OCI-LY7 (cell line): ENCODE results near the gene SLC12A8. TPM values are rescaled to one million over a fixed set of nuclear protein-coding genes. Genes with fewer than 3 reads are reported as not detected.

Experiments used
- BruUV-seq: library from RNA; stranded (reverse); fragments of 400-500 nt; replicated peaks from 2 replicates; lab custom pipeline; 2021; lab: Mats Ljungman, UMichigan
- CTCF ChIA-PET: fragments of 300-600 bp; sonication (Branson Sonifier 250); formaldehyde crosslinking; loops from one replicate; lab custom pipeline; 2022; ENCODE audit warnings: antibody characterized with exemption; ENCODE audit not compliant: unreplicated experiment; lab: Charles Lee
- POLR2A ChIA-PET: fragments of 300-600 bp; sonication (Branson Sonifier 250); formaldehyde crosslinking; loops from one replicate; lab custom pipeline; 2022; ENCODE audit warnings: antibody characterized with exemption; lab: Charles Lee
- DNase-seq: peaks from one replicate; pipeline ENCODE4 v3.0.0-alpha.2; 2015; ENCODE audit warnings: low spot score
- H2AFZ ChIP-seq: fragments of 200-600 bp; sonication (generic), shearing (Covaris generic); 2 replicates; pipeline ENCODE4 v1.6.1; 2014; ENCODE audit warnings: mild to moderate bottlenecking, antibody characterized with exemption, low read length, moderate library complexity
- H3K27ac ChIP-seq: fragments of 200-600 bp; sonication (generic); 2 replicates; pipeline ENCODE4 v1.5.1; 2014; ENCODE audit warnings: mixed run types, low read depth, mild to moderate bottlenecking, moderate library complexity, low read length, inconsistent platforms; ENCODE audit not compliant: poor library complexity, severe bottlenecking
- H3K36me3 ChIP-seq: fragments of 200-600 bp; sonication (generic); 2 replicates; pipeline ENCODE4 v1.6.1; 2014; ENCODE audit warnings: mild to moderate bottlenecking, antibody characterized with exemption, low read length, moderate library complexity, mixed read lengths; ENCODE audit not compliant: insufficient read depth
- H3K4me1 ChIP-seq: fragments of 200-600 bp; sonication (generic); 2 replicates; pipeline ENCODE4 v1.5.1; 2014; ENCODE audit warnings: mild to moderate bottlenecking, low read length; ENCODE audit not compliant: insufficient read depth, poor library complexity, severe bottlenecking
- H3K4me2 ChIP-seq: fragments of 200-600 bp; sonication (generic); 2 replicates; pipeline ENCODE4 v1.6.1; 2014; ENCODE audit warnings: mild to moderate bottlenecking, low read length
- H3K4me3 ChIP-seq: fragments of 200-600 bp; sonication (generic); 2 replicates; pipeline ENCODE4 v1.5.1; 2014; ENCODE audit warnings: mild to moderate bottlenecking, low read depth, low read length; ENCODE audit not compliant: poor library complexity, severe bottlenecking
- H3K79me2 ChIP-seq: fragments of 200-600 bp; sonication (generic); 2 replicates; pipeline ENCODE4 v1.6.1; 2016; ENCODE audit warnings: low read depth, mild to moderate bottlenecking, low read length, moderate library complexity, mixed read lengths; ENCODE audit not compliant: insufficient read depth
- H3K9me2 ChIP-seq: fragments of 200-600 bp; sonication (generic); 2 replicates; pipeline ENCODE4 v1.6.1; 2016; ENCODE audit warnings: mild to moderate bottlenecking, low read length, mixed read lengths; ENCODE audit not compliant: insufficient read depth
- H3K9me3 ChIP-seq: fragments of 200-600 bp; sonication (generic); 2 replicates; pipeline ENCODE4 v1.6.1; 2014; ENCODE audit warnings: mild to moderate bottlenecking, mixed run types, low read length, mixed read lengths
- H4K20me1 ChIP-seq: fragments of 200-600 bp; sonication (generic); 2 replicates; pipeline ENCODE4 v1.6.1; 2014; ENCODE audit warnings: mild to moderate bottlenecking, antibody characterized with exemption, low read length, moderate library complexity, mixed read lengths; ENCODE audit not compliant: insufficient read depth
- EZH2phosphoT487 ChIP-seq: fragments of 200-600 bp; sonication (generic); IDR thresholded peaks from 2 replicates; pipeline ENCODE4 v1.6.1; 2018; ENCODE audit warnings: low read depth, borderline replicate concordance, mild to moderate bottlenecking, mixed run types, antibody characterized with exemption, low read length, moderate library complexity, mixed read lengths
- intact Hi-C: fragments of 100-400 bp; cut with micrococcal nuclease; formaldehyde crosslinking; loops from one replicate; pipeline ENCODE4 v1.10.0; 2022; ENCODE audit not compliant: unreplicated experiment
- total RNA-seq, 2 experiments: library from RNA; depleted of rRNA in 1 of 2; stranded (reverse); fragments of >200 nt in 1 of 2; shearing (Covaris generic) in 1 of 2; gene quantifications; 2 replicates each; pipeline ENCODE4 v1.2.3, GENCODE V29; 2014 to 2022
- TF ChIP-seq, protein P1 (sequence below): fragments of 200-600 bp; sonication (generic); conservative IDR thresholded peaks from 2 replicates; pipeline ENCODE4 v1.5.1; 2014; ENCODE audit warnings: mild to moderate bottlenecking, antibody characterized with exemption, low read length, moderate library complexity, mixed read lengths

Gene SLC12A8
- total RNA-seq, 2 experiments from 2014 or later, result 0.84 to 1.0 TPM

GRCh38 chr3:125140818-125141595, 71.5 kb downstream of the SLC12A8 start:
- Histone ChIP-seq H3K4me3 (no peak overlapping the region), H3K9me2 (no peaks in the 10 kb centered on the region), H3K36me3 (no peaks in the 10 kb centered on the region), H4K20me1 (no peaks in the 10 kb centered on the region), H3K4me2 (no peak overlapping the region), H3K4me1 (no peaks in the 10 kb centered on the region), H3K9me3 (no peaks in the 10 kb centered on the region), H2AFZ (no peak overlapping the region), H3K27ac (no peak overlapping the region), H3K79me2 (no peaks in the 10 kb centered on the region)
- no peak for DNase-seq
- no TSS peak for BruUV-seq
- ChIA-PET POLR2A (no interaction called here), CTCF (interaction anchor here (0.6 to 1.2 kb wide), 2 partner anchors 11 to 58 kb away, joined by 3 to 4 read pairs; no protein-coding TSS in a partner anchor)
- TF ChIP-seq EZH2phosphoT487, result no peak
- TF ChIP-seq, protein P1, sequence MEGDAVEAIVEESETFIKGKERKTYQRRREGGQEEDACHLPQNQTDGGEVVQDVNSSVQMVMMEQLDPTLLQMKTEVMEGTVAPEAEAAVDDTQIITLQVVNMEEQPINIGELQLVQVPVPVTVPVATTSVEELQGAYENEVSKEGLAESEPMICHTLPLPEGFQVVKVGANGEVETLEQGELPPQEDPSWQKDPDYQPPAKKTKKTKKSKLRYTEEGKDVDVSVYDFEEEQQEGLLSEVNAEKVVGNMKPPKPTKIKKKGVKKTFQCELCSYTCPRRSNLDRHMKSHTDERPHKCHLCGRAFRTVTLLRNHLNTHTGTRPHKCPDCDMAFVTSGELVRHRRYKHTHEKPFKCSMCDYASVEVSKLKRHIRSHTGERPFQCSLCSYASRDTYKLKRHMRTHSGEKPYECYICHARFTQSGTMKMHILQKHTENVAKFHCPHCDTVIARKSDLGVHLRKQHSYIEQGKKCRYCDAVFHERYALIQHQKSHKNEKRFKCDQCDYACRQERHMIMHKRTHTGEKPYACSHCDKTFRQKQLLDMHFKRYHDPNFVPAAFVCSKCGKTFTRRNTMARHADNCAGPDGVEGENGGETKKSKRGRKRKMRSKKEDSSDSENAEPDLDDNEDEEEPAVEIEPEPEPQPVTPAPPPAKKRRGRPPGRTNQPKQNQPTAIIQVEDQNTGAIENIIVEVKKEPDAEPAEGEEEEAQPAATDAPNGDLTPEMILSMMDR, result no peak
- intact Hi-C loops, result no loop called here

DNA sequence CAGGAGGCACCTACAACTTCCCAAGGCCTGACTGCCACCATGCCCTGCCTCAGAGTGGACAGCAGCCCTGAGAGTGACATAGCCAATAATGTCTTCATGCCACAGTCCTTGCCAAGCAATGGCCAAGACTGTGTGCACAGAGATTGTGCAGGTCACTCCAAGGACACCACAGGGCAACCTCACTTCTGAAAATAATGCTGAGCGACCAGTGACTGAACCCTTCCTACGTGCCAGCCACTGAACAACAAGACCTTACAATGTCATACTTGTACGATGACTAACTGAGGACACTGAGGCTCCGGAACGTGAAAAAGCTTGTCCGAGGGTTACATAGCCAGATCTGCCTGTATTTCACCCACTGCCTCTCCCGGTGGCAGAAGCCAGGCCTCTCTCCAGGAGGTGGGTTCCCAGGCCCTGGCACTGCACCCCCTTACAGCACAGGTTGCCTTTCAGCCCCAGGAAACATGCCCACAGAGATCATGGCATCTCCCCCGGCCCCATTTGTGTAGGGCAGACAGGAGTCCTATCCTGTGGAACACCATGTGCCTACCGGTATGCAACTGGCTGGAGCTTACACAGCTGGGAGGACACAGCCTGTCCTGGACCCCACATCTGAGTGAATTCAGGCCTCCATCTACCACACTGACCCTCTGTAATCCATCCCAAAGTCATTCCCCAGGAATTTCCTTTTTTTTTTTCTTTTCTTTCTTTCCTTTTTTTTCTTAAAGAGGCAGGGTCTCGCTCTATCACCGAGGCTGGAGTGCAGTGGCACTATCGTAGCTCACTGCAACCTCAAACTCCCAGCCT, 72.3 kb downstream of the SLC12A8 start:
- Histone ChIP-seq H3K4me1 (no peaks in the 10 kb centered on the region), H2AFZ (no peak overlapping the region), H3K27ac (no peak overlapping the region), H4K20me1 (no peaks in the 10 kb centered on the region), H3K36me3 (no peaks in the 10 kb centered on the region), H3K9me3 (no peaks in the 10 kb centered on the region), H3K4me3 (no peak overlapping the region), H3K9me2 (no peaks in the 10 kb centered on the region), H3K79me2 (no peaks in the 10 kb centered on the region), H3K4me2 (no peak overlapping the region)
- CTCF ChIA-PET, result interaction anchor here (1.2 kb wide), 1 partner anchor 10 kb away, joined by 3 read pairs; no protein-coding TSS in a partner anchor
- BruUV-seq, result no TSS peak
- no peak for DNase-seq
- intact Hi-C loops, result no loop called here
- no peak for TF ChIP-seq EZH2phosphoT487
- TF ChIP-seq, protein P1, result no peak
- POLR2A ChIA-PET, result interaction anchor here (0.6 kb wide), 1 partner anchor 250 kb away, joined by 3 read pairs; no protein-coding TSS in a partner anchor
